ENCODE data around the gene FUOM. TPM values are rescaled to one million over a fixed set of nuclear protein-coding genes. Genes with fewer than 3 reads are reported as not detected.

Gene FUOM
- total and polyA plus RNA-seq, 10 of the 15 experiments (the other 5 are each of a cell fraction or from before 2014, with no cell fraction given), result 1.8 to 41.7 (median 25.6) TPM

DNA sequence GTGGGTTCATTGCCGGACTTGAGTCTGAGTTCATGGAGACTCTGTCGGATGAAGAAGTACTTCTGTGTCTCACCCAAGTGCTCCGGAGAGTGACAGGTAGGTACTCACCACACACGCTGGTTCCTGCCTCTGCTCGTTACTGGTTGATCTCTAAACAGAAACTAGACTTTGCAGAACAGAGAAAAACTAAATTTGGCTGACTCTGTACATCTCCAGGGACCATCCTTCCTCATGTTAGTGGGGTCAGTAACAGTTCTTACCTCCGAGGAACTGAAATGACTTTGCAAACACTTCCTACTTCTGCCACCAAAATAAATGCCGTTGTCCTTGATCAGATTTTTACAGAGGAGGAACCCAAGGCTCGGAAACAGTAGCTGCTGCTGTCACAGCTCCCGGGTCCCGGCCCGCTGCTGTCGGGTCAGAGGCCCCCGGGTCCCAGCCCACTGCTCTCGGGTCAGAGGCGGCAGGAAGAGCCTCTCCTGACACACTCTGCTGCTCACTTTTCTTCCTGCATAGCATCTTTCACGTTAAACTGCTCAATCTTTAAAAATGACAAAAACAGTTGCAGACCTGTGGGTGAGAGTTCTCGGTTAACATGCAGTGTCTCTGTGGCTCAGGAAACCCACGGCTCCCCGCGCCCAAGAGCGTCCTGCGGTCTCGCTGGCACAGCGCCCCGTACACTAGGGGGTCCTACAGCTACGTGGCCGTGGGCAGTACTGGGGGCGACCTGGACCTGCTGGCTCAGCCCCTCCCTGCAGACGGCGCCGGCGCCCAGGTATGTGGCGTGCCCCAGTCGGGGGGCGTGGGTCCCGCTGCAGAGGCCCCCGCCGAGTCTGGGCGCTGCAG, 31.4 kb upstream of the FUOM start (continued):
- TF ChIP-seq, protein P1, sequence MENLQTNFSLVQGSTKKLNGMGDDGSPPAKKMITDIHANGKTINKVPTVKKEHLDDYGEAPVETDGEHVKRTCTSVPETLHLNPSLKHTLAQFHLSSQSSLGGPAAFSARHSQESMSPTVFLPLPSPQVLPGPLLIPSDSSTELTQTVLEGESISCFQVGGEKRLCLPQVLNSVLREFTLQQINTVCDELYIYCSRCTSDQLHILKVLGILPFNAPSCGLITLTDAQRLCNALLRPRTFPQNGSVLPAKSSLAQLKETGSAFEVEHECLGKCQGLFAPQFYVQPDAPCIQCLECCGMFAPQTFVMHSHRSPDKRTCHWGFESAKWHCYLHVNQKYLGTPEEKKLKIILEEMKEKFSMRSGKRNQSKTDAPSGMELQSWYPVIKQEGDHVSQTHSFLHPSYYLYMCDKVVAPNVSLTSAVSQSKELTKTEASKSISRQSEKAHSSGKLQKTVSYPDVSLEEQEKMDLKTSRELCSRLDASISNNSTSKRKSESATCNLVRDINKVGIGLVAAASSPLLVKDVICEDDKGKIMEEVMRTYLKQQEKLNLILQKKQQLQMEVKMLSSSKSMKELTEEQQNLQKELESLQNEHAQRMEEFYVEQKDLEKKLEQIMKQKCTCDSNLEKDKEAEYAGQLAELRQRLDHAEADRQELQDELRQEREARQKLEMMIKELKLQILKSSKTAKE (IDR thresholded peaks at IDR 0.05; ENCODE audit: low read depth, poor library complexity, severe bottlenecking), result peak; percentile 98
- no peak; the same call in 1 of the 2 replicates for TF ChIP-seq BMI1 (IDR thresholded peaks at IDR 0.05; ENCODE audit: borderline replicate concordance)
- peak; percentile 60; the same call in 1 of the 2 replicates for TF ChIP-seq RCOR1 (conservative IDR thresholded peaks at IDR 0.05; ENCODE audit: low read depth, low read length)
- TF ChIP-seq, protein P2, sequence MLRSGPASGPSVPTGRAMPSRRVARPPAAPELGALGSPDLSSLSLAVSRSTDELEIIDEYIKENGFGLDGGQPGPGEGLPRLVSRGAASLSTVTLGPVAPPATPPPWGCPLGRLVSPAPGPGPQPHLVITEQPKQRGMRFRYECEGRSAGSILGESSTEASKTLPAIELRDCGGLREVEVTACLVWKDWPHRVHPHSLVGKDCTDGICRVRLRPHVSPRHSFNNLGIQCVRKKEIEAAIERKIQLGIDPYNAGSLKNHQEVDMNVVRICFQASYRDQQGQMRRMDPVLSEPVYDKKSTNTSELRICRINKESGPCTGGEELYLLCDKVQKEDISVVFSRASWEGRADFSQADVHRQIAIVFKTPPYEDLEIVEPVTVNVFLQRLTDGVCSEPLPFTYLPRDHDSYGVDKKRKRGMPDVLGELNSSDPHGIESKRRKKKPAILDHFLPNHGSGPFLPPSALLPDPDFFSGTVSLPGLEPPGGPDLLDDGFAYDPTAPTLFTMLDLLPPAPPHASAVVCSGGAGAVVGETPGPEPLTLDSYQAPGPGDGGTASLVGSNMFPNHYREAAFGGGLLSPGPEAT (IDR thresholded peaks at IDR 0.05; ENCODE audit: low read depth), result peak; percentile 78
- TF ChIP-seq RELA (IDR thresholded peaks at IDR 0.05; ENCODE audit: borderline replicate concordance, partially characterized antibody), result no peak
- TF ChIP-seq NR2F1 (conservative IDR thresholded peaks at IDR 0.05), result peak; percentile 87; the same call in 1 of the 2 replicates
- TF ChIP-seq, protein P3, sequence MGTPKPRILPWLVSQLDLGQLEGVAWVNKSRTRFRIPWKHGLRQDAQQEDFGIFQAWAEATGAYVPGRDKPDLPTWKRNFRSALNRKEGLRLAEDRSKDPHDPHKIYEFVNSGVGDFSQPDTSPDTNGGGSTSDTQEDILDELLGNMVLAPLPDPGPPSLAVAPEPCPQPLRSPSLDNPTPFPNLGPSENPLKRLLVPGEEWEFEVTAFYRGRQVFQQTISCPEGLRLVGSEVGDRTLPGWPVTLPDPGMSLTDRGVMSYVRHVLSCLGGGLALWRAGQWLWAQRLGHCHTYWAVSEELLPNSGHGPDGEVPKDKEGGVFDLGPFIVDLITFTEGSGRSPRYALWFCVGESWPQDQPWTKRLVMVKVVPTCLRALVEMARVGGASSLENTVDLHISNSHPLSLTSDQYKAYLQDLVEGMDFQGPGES (IDR thresholded peaks at IDR 0.05), result no peak
- no peak for TF ChIP-seq SUZ12 (IDR thresholded peaks at IDR 0.05; ENCODE audit: unreplicated experiment)
- TF ChIP-seq TARDBP (IDR thresholded peaks at IDR 0.05; ENCODE audit: borderline replicate concordance), result no peak
- TF ChIP-seq, protein P4, sequence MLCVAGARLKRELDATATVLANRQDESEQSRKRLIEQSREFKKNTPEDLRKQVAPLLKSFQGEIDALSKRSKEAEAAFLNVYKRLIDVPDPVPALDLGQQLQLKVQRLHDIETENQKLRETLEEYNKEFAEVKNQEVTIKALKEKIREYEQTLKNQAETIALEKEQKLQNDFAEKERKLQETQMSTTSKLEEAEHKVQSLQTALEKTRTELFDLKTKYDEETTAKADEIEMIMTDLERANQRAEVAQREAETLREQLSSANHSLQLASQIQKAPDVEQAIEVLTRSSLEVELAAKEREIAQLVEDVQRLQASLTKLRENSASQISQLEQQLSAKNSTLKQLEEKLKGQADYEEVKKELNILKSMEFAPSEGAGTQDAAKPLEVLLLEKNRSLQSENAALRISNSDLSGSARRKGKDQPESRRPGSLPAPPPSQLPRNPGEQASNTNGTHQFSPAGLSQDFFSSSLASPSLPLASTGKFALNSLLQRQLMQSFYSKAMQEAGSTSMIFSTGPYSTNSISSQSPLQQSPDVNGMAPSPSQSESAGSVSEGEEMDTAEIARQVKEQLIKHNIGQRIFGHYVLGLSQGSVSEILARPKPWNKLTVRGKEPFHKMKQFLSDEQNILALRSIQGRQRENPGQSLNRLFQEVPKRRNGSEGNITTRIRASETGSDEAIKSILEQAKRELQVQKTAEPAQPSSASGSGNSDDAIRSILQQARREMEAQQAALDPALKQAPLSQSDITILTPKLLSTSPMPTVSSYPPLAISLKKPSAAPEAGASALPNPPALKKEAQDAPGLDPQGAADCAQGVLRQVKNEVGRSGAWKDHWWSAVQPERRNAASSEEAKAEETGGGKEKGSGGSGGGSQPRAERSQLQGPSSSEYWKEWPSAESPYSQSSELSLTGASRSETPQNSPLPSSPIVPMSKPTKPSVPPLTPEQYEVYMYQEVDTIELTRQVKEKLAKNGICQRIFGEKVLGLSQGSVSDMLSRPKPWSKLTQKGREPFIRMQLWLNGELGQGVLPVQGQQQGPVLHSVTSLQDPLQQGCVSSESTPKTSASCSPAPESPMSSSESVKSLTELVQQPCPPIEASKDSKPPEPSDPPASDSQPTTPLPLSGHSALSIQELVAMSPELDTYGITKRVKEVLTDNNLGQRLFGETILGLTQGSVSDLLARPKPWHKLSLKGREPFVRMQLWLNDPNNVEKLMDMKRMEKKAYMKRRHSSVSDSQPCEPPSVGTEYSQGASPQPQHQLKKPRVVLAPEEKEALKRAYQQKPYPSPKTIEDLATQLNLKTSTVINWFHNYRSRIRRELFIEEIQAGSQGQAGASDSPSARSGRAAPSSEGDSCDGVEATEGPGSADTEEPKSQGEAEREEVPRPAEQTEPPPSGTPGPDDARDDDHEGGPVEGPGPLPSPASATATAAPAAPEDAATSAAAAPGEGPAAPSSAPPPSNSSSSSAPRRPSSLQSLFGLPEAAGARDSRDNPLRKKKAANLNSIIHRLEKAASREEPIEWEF (IDR thresholded peaks at IDR 0.05; ENCODE audit: insufficient replicate concordance, low read depth, low read length), result peak; percentile 48
- TF ChIP-seq, protein P5, sequence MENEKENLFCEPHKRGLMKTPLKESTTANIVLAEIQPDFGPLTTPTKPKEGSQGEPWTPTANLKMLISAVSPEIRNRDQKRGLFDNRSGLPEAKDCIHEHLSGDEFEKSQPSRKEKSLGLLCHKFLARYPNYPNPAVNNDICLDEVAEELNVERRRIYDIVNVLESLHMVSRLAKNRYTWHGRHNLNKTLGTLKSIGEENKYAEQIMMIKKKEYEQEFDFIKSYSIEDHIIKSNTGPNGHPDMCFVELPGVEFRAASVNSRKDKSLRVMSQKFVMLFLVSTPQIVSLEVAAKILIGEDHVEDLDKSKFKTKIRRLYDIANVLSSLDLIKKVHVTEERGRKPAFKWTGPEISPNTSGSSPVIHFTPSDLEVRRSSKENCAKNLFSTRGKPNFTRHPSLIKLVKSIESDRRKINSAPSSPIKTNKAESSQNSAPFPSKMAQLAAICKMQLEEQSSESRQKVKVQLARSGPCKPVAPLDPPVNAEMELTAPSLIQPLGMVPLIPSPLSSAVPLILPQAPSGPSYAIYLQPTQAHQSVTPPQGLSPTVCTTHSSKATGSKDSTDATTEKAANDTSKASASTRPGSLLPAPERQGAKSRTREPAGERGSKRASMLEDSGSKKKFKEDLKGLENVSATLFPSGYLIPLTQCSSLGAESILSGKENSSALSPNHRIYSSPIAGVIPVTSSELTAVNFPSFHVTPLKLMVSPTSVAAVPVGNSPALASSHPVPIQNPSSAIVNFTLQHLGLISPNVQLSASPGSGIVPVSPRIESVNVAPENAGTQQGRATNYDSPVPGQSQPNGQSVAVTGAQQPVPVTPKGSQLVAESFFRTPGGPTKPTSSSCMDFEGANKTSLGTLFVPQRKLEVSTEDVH (IDR thresholded peaks at IDR 0.05; ENCODE audit: low read depth, partially characterized antibody), result no peak
- TF ChIP-seq MXI1 (IDR thresholded peaks at IDR 0.05; ENCODE audit: low read depth, low read length), result no peak
- peak; percentile 93 for TF ChIP-seq SPI1 (IDR thresholded peaks at IDR 0.05; ENCODE audit: borderline replicate concordance, insufficient read depth, low read depth, low read length)
- TF ChIP-seq ZNF24 (IDR thresholded peaks at IDR 0.05), result no peak
- no peak for TF ChIP-seq NFXL1 (IDR thresholded peaks at IDR 0.05; ENCODE audit: borderline replicate concordance)
